Measurements from ENCODE around the gene CAV3.
A peak's percentile ranks its signal among the peaks of the same experiment; 100 is the strongest.

CAV3 gene

DNA sequence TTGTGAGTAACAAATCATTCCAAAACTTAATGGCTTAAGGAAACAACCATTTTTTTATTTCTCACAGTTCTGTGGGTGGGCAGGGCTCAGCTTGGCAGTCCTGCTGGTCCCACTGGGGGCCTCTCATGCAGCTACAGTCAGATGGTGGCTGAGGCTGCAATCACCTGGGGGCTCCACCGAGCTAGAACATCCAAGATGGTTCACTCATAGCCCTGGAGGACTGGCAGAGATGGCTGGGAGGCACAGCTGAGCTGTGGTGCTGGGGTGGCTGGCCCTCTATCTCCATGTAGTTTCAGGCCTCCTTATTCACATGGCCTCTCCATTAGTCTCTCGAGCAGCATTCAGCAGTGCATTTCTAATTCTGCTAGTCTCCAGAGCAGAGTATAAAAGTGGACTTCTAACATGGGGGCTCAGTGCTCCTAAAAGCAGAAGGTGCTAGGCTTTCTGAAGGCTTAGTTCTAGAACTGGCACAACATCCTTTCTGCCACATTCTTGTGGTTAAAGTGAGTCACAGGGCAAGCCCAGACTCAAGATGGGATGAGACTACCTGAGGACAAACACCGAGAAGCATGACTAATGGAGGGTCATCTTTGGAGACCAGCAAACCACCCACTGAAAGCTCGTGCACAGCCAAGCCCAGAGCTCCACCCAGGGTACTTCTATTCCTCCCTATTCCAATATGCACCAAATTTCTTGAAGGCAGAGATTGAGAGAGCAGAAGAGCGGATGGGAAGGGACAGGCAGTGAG lies 6.3 kb downstream of the CAV3 start:
- H3K4me3 ChIP-seq (ENCODE audit: low read length) = no peak overlapping the region
- H3K36me3 ChIP-seq (ENCODE audit: insufficient read depth, low read length) = no peaks in the 10 kb centered on the region
- H2AFZ ChIP-seq (ENCODE audit: low read depth, low read length) = no peak overlapping the region
- H3K27me3 ChIP-seq (ENCODE audit: insufficient read depth, low read length) = no peaks in the 10 kb centered on the region
- H3K4me1 ChIP-seq (ENCODE audit: insufficient read depth, low read length) = peaks cover 19% of the 10 kb centered on the region
- no peaks in the 10 kb centered on the region for H3K9me3 ChIP-seq (ENCODE audit: low read length)

- H2AFZ ChIP-seq (ENCODE audit: low read depth, low read length) = peak overlapping the region; percentile 50
- H3K4me3 ChIP-seq (ENCODE audit: low read length) = peak overlapping the region; percentile 18
Measured at GRCh38 chr3:8741581-8742261, 8.1 kb downstream of the CAV3 start.

DNA sequence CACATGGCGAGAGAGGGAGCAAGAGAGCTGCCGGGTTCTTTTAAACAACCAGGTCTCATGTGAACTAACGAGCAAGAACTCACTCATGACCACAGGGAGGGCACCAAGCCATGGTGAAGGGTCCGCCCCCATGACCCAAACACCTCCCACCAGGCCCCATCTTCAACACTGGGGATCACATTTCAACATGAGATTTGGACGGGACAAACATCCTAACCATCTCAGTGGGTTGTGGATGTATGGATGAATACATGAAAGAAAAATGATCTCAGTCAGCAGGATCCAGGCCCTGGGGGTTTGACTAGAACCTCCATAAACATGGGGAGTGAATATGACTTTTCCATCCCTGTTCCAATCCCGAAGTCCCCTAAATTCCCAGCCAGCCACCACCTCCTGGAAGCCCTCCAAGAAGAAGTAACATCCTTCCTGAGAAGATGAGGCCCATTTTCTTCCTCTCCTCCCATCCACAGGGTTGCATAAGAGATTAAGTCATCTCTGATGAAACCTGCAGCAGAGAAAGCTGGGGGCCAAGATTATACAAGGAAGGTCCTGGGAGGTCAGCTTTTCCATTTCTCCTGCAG lies 9.5 kb downstream of the CAV3 start:
- H3K27me3 ChIP-seq (ENCODE audit: insufficient read depth, low read length) = no peaks in the 10 kb centered on the region
- no peaks in the 10 kb centered on the region for H3K36me3 ChIP-seq (ENCODE audit: insufficient read depth, low read length)

More at GRCh38 chr3:8741581-8742261, 8.1 kb downstream of the CAV3 start:
- H3K27me3 ChIP-seq (ENCODE audit: insufficient read depth, low read length) = no peaks in the 10 kb centered on the region
- H3K4me1 ChIP-seq (ENCODE audit: insufficient read depth, low read length) = peaks cover 19% of the 10 kb centered on the region
- no peaks in the 10 kb centered on the region for H3K36me3 ChIP-seq (ENCODE audit: insufficient read depth, low read length)
- H3K9me3 ChIP-seq (ENCODE audit: low read length) = peaks cover 2% of the 10 kb centered on the region

GRCh38 chr3:8743911-8744310 lies 10.3 kb downstream of the CAV3 start:
- peaks cover 2% of the 10 kb centered on the region for H3K9me3 ChIP-seq (ENCODE audit: low read length)
- no peak overlapping the region for H3K4me3 ChIP-seq (ENCODE audit: low read length)
- H2AFZ ChIP-seq (ENCODE audit: low read depth, low read length) = no peak overlapping the region
- no peaks in the 10 kb centered on the region for H3K27me3 ChIP-seq (ENCODE audit: insufficient read depth, low read length)
- H3K4me1 ChIP-seq (ENCODE audit: insufficient read depth, low read length) = peaks cover 19% of the 10 kb centered on the region
- no peaks in the 10 kb centered on the region for H3K36me3 ChIP-seq (ENCODE audit: insufficient read depth, low read length)

More for the DNA sequence above, 9.5 kb downstream of the CAV3 start:
- Histone ChIP-seq H2AFZ (ENCODE audit: low read depth, low read length) (no peak overlapping the region), H3K4me3 (ENCODE audit: low read length) (no peak overlapping the region), H3K4me1 (ENCODE audit: insufficient read depth, low read length) (peaks cover 19% of the 10 kb centered on the region), H3K9me3 (ENCODE audit: low read length) (peaks cover 2% of the 10 kb centered on the region)

DNA sequence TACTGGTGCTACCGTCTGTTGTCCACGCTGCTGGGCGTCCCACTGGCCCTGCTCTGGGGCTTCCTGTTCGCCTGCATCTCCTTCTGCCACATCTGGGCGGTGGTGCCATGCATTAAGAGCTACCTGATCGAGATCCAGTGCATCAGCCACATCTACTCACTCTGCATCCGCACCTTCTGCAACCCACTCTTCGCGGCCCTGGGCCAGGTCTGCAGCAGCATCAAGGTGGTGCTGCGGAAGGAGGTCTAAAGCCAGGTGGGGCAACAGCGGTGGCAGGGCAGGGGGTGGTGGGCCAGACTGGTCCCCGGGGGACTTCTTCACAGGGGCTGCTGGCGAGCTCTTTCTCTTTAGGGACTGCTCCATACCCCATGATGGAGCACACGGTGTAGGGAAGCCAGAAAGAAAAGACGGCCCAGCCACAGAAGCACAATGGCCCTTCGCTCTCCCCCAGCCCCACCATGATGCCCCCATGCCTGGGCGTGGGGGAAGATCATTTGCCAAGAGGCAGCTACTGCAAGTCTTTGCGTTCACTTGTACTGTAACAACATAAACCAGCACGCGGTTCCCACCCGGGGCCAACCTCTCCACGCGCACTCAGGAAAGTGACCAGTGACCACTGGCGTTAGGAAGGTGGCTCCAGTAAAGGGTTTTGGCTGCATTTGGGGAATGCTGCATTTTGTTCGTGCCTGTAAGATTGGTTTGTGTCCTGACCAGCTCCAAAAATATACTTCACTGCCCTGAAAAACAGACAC lies 12.2 kb downstream of the CAV3 start:
- Histone ChIP-seq H2AFZ (ENCODE audit: low read depth, low read length) (no peak overlapping the region), H3K4me1 (ENCODE audit: insufficient read depth, low read length) (peaks cover 16% of the 10 kb centered on the region), H3K27me3 (ENCODE audit: insufficient read depth, low read length) (no peaks in the 10 kb centered on the region), H3K36me3 (ENCODE audit: insufficient read depth, low read length) (no peaks in the 10 kb centered on the region), H3K9me3 (ENCODE audit: low read length) (peaks cover 2% of the 10 kb centered on the region), H3K4me3 (ENCODE audit: low read length) (no peak overlapping the region)

DNA sequence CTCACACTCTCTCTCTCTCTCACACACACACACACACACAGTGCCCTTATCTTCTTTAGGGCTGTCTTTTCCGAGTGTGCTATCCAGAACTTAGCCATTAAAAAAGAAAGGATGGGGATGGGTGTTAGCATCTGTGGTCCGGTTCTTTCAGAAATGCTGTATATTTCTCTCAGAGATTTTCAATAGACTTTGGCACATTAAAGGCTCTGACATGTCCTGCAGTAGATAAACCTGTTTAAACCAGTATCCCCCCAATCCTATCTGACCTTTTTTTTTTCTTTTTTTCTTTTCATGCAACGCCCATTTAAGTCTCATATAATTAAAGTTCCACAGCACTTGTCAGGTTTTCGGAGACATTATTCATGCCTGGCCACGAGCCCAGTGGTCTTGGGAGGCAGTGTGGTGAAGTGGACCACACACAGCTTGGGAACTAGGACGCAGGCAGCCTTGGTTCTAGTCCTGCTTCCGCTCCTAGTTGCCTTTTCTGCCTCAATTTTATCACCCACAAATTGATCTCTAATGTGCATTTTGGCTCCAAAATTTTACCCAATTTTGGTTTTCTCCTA lies 13.3 kb downstream of the CAV3 start:
- Histone ChIP-seq H3K4me1 (ENCODE audit: insufficient read depth, low read length) (peaks cover 6% of the 10 kb centered on the region), H3K27me3 (ENCODE audit: insufficient read depth, low read length) (no peaks in the 10 kb centered on the region), H3K9me3 (ENCODE audit: low read length) (peaks cover 2% of the 10 kb centered on the region), H2AFZ (ENCODE audit: low read depth, low read length) (no peak overlapping the region), H3K4me3 (ENCODE audit: low read length) (no peak overlapping the region), H3K36me3 (ENCODE audit: insufficient read depth, low read length) (no peaks in the 10 kb centered on the region)

DNA sequence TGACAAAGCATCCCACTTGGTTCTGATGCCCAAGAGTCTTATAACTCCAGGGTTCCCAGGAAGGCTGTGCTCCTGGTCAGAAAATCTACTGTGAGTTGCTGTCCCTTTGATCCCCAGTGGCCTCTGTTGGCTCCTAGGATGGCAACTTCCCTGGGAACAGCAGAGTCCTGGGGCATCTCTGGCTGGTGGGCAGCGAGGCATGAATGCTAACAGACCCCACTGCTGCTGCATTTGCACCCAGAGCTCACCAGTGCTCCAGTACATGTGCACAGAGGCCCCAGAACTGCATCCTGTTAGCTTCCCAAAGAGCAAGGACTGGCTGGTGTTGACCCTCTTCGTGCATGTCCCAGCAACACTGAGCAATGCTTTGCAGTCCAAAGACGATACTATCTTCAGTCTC lies 15.7 kb downstream of the CAV3 start:
- Histone ChIP-seq H3K27me3 (ENCODE audit: insufficient read depth, low read length) (no peaks in the 10 kb centered on the region), H3K36me3 (ENCODE audit: insufficient read depth, low read length) (no peaks in the 10 kb centered on the region), H3K9me3 (ENCODE audit: low read length) (peaks cover 2% of the 10 kb centered on the region), H3K4me3 (ENCODE audit: low read length) (no peak overlapping the region), H2AFZ (ENCODE audit: low read depth, low read length) (no peak overlapping the region), H3K4me1 (ENCODE audit: insufficient read depth, low read length) (no peaks in the 10 kb centered on the region)

GRCh38 chr3:8752832-8753231 lies 19.2 kb downstream of the CAV3 start:
- no peaks in the 10 kb centered on the region for H3K9me3 ChIP-seq (ENCODE audit: low read length)
- no peak overlapping the region for H2AFZ ChIP-seq (ENCODE audit: low read depth, low read length)
- no peak overlapping the region for H3K4me3 ChIP-seq (ENCODE audit: low read length)
- no peaks in the 10 kb centered on the region for H3K36me3 ChIP-seq (ENCODE audit: insufficient read depth, low read length)
- H3K27me3 ChIP-seq (ENCODE audit: insufficient read depth, low read length) = no peaks in the 10 kb centered on the region
- no peaks in the 10 kb centered on the region for H3K4me1 ChIP-seq (ENCODE audit: insufficient read depth, low read length)

GRCh38 chr3:8755097-8755496 lies 21.5 kb downstream of the CAV3 start:
- Histone ChIP-seq H2AFZ (ENCODE audit: low read depth, low read length) (no peak overlapping the region), H3K4me1 (ENCODE audit: insufficient read depth, low read length) (no peaks in the 10 kb centered on the region), H3K9me3 (ENCODE audit: low read length) (no peaks in the 10 kb centered on the region), H3K36me3 (ENCODE audit: insufficient read depth, low read length) (no peaks in the 10 kb centered on the region), H3K27me3 (ENCODE audit: insufficient read depth, low read length) (no peaks in the 10 kb centered on the region), H3K4me3 (ENCODE audit: low read length) (no peak overlapping the region)

- Histone ChIP-seq H3K4me1 (ENCODE audit: insufficient read depth, low read length) (no peaks in the 10 kb centered on the region), H2AFZ (ENCODE audit: low read depth, low read length) (no peak overlapping the region)
Measured at GRCh38 chr3:8755564-8756237, 22.1 kb downstream of the CAV3 start.

GRCh38 chr3:8756671-8757070 lies 23.1 kb downstream of the CAV3 start:
- Histone ChIP-seq H2AFZ (ENCODE audit: low read depth, low read length) (no peak overlapping the region), H3K4me3 (ENCODE audit: low read length) (no peak overlapping the region), H3K36me3 (ENCODE audit: insufficient read depth, low read length) (no peaks in the 10 kb centered on the region), H3K9me3 (ENCODE audit: low read length) (no peaks in the 10 kb centered on the region), H3K27me3 (ENCODE audit: insufficient read depth, low read length) (no peaks in the 10 kb centered on the region), H3K4me1 (ENCODE audit: insufficient read depth, low read length) (no peaks in the 10 kb centered on the region)

More at GRCh38 chr3:8755564-8756237, 22.1 kb downstream of the CAV3 start:
- no peaks in the 10 kb centered on the region for H3K9me3 ChIP-seq (ENCODE audit: low read length)
- no peaks in the 10 kb centered on the region for H3K36me3 ChIP-seq (ENCODE audit: insufficient read depth, low read length)
- H3K4me3 ChIP-seq (ENCODE audit: low read length) = no peak overlapping the region
- no peaks in the 10 kb centered on the region for H3K27me3 ChIP-seq (ENCODE audit: insufficient read depth, low read length)
